GM12875 (cell line): ENCODE measurements around the gene PARVB.

Experiments used
- H3K4me3 ChIP-seq: one replicate; pipeline ENCODE4 v1.5.1; 2011; ENCODE audit warnings: low read depth, low read length, control low read depth
- CTCF ChIP-seq: IDR thresholded peaks from 2 replicates; pipeline ENCODE4 v1.5.1; 2011; ENCODE audit warnings: low read depth, mild to moderate bottlenecking, control low read depth, inconsistent platforms, low read length, moderate library complexity, borderline replicate concordance; ENCODE audit not compliant: insufficient read depth

PARVB gene

GRCh38 chr22:44088976-44089570 is 65.0 kb downstream of the PARVB start:
- no peak for TF ChIP-seq CTCF
- no peak overlapping the region for H3K4me3 ChIP-seq

GRCh38 chr22:44089717-44090570 is 65.8 kb downstream of the PARVB start:
- H3K4me3 ChIP-seq = no peak overlapping the region

GRCh38 chr22:44090571-44090905 is 66.4 kb downstream of the PARVB start:
- H3K4me3 ChIP-seq = no peak overlapping the region
- TF ChIP-seq CTCF = no peak

More at GRCh38 chr22:44089717-44090570, 65.8 kb downstream of the PARVB start:
- no peak for TF ChIP-seq CTCF

- TF ChIP-seq CTCF = no peak
- H3K4me3 ChIP-seq = no peak overlapping the region
These were observed 67.1 kb downstream of the PARVB start for GRCh38 chr22:44091021-44091721.

GRCh38 chr22:44091751-44092150 is 67.6 kb downstream of the PARVB start:
- no peak for TF ChIP-seq CTCF
- no peak overlapping the region for H3K4me3 ChIP-seq

GRCh38 chr22:44092636-44093220 is 68.6 kb downstream of the PARVB start:
- TF ChIP-seq CTCF = no peak
- no peak overlapping the region for H3K4me3 ChIP-seq

- no peak overlapping the region for H3K4me3 ChIP-seq
- TF ChIP-seq CTCF = no peak
These were observed 69.7 kb downstream of the PARVB start for GRCh38 chr22:44093791-44094190.
